Measurements from ENCODE around the gene MRPL30.
"Not testable (repeated sequence)": the region's sequence is repeated elsewhere in the genome, so short reads cannot be mapped to it uniquely, and the experiment has no call there.

MRPL30 gene

DNA sequence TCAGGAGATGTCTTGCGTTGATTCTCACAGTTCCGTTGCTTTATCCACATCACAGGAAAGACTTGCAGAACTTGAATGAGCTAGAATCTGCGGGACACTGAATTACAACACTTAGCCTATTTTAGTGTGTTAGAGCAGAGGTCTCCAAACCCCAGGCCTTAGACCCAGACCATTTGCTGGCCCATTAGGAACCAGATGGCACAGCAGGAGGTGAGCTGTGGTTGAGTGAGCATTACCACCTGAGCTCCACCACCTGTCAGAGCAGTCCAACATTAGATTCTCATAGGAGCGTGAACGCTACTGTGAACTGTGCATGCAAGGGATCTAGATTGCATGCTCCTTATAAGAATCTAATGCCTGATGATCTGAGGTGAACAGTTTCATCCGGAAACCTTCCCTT, 3.8 kb downstream of the MRPL30 start:
- DNase-seq (ENCODE audit: low read depth in 2 of 2) = no peak

DNA sequence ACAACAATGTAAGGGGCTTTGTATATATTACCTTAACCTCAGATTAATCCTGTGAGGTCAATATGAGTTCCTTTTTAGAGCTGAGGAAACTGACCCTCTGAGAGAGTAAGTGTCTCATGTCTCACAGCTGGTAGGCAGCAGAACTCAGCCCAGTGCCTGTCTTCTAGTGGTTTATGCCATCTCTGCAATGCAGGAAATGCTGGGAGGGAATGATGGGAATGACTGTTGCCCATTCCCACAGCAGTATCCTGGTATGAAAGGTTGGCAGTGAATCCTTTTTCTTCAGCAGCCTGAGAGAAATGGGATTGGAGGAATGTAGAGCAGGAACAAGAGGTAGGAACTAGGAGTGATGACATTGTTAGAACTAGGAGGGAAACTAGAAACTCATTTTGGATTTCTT, 6.0 kb downstream of the MRPL30 start:
- DNase-seq (ENCODE audit: low read depth in 2 of 2) = no peak

DNA sequence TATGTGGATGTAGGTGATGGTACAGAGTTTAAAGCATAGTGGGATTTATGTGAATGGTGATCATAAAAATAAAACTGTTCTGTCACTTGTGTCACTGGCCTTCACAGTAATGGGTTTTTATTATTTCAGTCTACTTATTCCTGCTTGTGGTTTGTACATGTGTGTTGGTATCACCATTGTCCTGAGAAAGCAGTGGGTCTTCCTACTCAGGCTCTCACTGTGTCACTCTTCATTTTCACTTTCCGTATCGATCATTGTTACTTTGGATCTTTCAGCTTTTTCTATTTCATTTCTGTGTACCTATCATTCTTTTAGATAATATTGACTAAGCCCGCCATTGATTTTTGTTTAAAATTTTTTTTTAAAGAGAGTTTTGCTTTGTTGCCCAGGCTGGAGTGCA, 7.4 kb downstream of the MRPL30 start:
- DNase-seq (ENCODE audit: low read depth in 2 of 2) = no peak

DNA sequence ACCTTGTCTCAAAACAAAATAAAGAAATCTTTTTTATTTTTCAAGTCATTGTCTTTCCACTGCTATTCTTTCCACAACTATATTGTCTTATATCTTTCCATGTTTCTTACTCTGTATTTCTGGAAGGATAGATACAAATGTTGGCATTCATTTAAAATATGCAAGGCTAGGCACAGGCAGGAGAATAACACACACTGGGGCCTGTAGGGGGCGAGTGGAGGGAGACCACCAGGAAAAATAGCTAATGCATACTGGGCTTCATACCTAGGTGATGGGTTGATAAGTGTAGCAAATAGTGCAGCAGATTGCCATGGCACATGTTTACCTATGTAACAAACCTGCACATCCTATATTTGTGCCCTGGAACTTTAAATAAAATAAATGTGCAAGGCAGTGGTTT, 9.6 kb downstream of the MRPL30 start:
- no peak for DNase-seq (ENCODE audit: low read depth in 2 of 2)

DNA sequence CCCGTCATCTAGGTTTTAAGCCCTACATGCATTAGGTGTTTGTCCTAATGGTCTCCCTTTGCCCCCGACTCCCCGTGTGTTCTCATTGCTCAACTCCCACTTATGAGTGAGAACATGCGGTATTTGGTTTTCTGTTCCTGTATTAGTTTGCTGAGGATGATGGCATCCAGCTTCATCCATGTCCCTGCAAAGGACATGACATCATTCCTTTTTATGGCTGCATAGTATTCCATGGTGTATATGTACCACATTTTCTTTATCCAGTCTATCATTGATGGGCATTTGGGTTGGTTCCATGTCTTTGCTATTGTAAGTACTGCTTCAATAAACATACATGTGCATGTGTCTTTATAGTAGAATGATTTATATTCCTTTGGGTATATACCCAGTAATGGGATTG, 11.4 kb downstream of the MRPL30 start:
- not testable (repeated sequence) for DNase-seq (ENCODE audit: low read depth in 2 of 2)

DNA sequence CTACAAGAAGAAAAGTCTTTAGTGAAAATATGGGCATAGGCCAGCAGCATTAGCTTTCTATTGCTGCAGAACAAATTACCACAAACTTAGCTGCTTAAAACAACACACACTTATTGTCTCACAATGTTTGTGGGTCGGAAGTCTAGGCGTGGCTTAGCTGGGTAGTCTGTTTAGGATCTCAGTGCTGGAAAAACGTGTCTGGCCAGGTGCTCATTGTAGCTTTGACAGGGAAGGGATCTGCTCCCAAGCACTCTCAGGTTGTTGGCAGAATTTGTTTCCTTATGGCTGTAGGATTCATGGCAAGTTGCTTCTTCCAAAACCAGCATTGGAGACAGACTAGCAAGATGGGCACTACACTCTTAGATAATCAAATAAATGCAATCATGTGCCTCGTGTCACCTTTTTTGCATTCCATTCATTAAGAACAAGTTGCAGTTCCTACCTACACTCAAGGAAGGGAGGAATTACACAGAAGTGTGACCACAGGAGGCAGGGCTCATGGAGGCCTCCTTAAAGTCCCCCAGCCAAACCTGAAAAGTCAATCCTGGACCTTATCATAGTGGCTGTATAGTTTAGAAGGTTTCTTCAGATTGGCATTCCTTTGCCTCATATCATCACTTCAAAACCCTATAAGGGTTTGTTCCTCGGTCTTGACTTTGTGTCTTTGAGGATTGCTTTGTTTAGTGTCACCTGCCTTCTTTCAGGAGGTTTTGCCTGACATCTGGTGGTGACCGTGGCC, 17.3 kb downstream of the MRPL30 start:
- no peak for DNase-seq (ENCODE audit: low read depth in 2 of 2)

DNA sequence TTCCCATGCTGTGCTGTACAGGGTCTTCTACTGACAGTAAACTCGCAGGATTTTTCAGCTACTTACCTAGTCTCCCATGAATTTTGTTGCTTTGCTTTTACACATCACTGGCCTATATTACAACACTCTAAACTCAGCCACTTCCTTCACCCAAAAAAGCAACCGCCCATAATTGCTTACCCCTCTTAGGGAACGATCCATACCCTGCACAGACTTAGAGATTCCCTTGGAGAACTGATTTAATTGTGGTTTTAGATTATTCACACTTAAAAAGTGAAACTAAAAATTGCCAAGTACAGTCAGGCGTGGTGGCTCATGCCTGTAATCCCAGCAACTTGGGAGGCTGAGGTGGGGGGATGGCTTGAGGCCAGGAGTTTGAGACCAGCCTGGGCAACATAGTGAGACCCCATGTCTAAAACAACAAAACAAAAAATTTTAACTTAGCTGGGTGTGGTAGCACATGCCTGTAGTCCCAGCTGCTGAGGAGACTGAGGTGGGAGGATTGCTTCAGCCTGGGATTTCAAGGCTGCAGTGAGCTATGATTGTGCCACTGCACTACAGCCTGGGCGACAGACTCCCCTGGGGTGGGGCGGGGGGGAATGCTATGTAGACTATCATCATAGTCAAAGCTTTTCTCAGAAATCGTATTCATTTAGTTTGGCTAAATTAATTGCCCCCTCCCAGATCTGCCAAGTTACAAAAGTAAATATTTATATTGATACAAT, 19.3 kb downstream of the MRPL30 start:
- no peak for DNase-seq (ENCODE audit: low read depth in 2 of 2)

DNA sequence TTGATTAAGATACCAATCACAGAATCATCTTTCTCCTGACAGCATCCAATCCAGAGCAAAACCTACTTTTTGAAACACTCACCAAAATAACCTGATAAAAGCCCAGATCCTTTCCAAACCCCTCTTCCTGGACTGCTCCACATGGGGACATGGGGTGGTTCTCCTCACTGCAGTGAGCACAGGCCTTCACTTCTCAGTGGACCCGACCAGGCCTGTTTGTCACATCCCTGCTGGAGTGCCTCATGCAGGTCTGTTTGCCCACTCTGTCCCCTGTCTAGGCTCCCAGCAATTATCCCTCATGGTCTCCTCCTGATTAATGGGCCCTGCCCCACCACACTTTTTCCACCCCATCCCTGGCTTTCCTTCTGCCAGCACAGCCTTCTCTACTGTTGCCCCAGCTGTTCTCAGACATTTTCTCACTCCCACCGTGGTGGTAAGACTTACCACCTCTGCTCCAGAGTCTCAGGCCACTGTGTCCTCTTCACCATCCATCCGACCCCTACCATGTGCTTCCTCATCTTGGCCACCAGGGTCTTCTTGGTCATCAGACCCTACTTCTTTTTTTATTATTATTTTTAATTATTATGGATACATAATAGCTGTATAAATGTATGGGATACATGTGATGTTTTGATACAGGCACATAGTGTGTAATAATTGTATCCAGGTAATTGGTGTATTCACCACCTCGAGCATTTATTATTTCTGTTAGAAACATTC, 21.1 kb downstream of the MRPL30 start:
- DNase-seq (ENCODE audit: low read depth in 2 of 2) = no peak

DNA sequence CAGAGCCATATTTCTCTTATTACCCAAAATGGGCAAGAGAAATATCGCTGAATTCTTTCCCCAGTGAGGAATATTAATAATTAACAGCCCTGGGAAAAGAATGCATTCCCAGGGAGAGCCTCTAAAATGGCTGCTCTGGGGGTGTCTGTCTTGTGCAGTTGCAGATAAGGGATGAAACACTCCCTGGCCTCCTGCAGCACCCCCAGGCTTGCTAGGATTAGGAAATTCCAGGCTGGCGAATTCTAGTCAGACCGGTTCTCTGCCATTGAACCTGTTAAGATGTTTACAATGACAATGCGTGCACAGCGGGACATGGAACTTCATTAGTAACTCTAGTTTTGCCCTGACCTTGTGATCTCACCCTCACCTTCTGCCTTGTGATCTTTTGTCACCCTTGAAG, 24.5 kb downstream of the MRPL30 start:
- no peak for DNase-seq (ENCODE audit: low read depth in 2 of 2)

DNA sequence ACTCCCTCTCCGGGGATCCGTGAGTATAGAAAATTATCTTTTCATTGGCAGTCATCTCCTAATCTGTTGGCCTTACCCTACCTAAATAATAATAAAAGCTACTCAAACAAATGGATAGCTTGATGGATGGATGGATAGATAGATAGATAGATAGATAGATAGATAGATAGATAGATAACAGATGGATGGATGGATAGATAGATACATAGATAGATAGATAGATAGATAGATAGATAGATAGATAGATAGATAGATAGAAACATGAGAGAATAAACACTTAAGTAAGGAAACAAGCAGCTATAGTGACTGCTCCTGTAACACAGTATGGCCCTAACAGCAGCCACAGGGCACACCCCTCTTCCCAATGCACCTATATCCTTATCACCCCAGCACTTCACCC, 35.1 kb downstream of the MRPL30 start:
- DNase-seq (ENCODE audit: low read depth in 2 of 2) = no peak

DNA sequence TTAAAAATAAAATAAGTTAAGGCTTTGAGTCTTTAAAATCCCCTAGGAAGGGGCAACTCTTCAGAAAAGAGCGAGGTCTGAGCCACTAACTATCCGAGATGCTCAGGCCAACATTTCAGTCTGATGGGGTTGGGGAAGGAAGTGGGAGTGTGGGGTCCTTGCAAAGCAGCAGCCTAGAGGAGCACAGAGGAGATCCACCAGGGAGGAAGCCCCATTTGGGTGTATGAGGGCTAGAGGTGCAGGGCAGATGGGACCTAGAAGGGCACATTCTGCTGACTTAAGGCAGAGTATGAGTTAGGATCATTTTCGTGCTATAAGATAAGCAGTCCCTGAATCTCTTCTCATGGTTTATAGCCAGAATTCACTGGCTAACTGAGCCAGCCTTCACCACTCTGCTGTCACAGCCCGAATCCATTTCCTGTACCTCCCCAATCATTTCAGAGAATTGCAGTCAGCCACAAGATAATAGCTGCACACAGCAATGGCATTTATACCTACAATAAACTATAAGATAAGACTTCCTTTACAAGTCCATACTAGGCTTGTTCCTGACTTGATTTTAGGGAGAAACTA, 37.0 kb downstream of the MRPL30 start:
- DNase-seq (ENCODE audit: low read depth in 2 of 2) = no peak

DNA sequence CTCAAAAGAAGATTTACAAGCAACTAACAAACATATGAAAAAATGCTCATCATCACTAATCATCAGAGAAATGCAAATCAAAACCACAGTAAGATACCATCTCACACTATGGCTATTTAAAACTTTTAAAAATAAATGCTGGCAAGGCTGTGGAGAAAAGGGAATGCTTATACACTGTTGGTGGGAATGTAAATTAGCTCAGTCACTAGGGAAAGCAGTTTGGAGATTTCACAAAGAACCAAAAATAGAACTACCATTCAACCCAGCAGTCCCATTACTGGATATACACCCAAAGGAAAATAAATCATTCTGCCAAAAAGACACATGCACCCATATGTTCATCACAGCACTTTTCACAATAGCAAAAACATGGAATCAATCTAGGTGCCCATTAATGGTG, 52.2 kb downstream of the MRPL30 start:
- DNase-seq (ENCODE audit: low read depth in 2 of 2) = not testable (repeated sequence)

DNA sequence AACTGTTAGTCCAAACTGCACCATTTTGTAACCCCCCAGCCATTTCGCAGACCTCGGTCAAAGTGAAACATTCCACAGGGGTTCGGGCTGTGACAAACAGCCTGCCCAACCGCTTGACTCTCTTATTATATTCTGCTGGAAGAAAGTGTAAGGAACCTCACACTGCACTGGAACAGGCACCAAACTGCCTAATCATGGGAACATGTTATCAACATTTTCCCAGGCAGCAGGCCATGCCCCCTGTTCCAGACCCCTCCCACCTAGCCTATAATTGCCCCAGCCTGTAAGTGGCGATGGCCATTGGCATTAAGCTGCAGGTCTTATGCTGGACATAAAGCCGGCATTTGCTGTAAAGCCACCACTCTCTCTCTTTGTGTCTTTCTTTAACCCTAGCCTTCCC, 57.6 kb downstream of the MRPL30 start:
- DNase-seq (ENCODE audit: low read depth in 2 of 2) = no peak

DNA sequence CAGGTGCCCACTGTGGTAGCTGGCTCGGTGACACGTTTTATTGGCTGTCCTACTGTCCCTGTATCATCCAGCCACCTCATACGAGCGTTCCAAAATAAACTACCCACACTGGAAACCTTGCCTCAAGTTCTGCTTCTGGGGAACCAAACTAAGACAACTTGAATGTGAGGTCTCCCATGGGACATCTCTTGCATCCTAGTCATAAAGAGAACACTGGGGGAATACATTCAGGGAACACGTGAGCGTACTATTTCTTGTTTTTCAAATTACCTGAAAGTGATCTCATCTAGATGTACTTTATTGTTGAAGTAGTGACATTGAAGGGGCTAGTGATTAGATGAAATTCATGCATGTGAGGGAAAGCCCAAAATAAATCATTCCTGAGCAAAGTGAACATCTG, 59.4 kb downstream of the MRPL30 start:
- DNase-seq (ENCODE audit: low read depth in 2 of 2) = no peak

DNA sequence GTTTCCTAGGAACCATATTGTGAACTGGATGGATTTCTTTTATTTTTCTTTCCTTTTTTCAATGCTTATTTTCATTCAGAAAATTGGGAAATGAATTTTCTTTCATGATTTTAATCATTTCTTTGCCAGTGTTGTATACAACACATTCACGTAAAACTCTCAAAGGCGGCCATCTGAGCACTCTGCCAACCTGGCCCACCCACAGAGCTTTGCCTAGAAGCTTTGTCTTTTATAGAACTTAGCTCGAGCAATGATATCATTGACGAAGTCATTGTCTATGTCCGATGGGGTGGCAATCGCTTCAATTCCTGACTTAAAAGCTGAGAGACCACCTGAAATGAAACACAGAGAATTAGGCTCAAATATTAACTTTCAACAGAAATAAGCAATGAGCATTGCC, 61.2 kb downstream of the MRPL30 start:
- DNase-seq (ENCODE audit: low read depth in 2 of 2) = no peak
